Activated T-cell treated with anti-CD3 and anti-CD28 coated beads for 1 hour (primary cell): ENCODE measurements around the gene CDHR1.

Experiments used
- DNase-seq: peaks from one replicate; pipeline ENCODE4 v3.0.0-alpha.2; 2020; ENCODE audit warnings: low read depth

CDHR1 gene

DNA sequence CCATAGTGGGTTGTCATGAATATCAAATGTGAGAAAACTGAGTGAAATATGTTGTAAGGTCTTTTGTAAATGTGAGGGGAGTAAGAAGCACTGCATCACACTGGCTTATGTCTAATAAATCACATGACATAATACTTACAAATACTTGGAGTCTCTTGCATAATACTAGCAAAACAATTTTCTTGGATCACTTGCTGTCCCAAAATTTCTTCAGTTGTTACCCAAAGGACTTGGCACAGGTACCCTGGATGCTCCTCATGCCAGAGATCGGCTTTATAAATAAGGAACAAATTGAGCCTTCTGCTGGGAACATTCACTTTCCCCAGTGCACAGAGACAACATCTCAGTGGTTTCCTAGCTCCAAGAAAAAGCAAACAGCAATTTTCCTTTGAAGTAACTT is 36.0 kb downstream of the CDHR1 start:
- no peak for DNase-seq

DNA sequence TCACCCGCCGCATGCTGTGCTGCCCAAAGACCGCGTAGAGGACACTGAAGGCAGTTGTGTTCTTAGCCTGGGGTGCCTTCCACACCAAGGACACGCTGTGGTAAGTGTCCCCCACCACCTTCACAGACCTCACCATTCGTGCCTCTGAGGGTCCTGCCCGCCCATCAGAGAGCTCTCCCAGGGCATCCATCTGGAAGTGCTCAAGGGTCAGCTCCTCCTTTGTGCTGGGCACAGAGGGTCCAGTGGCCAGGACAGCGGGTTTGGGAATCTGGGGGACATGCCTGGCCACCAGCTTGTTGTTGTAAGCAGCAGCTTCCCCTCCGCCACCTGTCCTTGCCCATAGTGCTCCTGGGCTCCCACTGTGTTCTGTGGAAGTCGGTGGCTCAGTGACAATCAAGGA is 38.0 kb downstream of the CDHR1 start:
- no peak for DNase-seq

- DNase-seq = no peak
These were observed 39.6 kb downstream of the CDHR1 start for GRCh38 chr10:84233940-84234339.

GRCh38 chr10:84234479-84234878 is 40.1 kb downstream of the CDHR1 start:
- no peak for DNase-seq

GRCh38 chr10:84235096-84235495 is 40.8 kb downstream of the CDHR1 start:
- no peak for DNase-seq

GRCh38 chr10:84236807-84237198 is 42.5 kb downstream of the CDHR1 start:
- DNase-seq = no peak

DNA sequence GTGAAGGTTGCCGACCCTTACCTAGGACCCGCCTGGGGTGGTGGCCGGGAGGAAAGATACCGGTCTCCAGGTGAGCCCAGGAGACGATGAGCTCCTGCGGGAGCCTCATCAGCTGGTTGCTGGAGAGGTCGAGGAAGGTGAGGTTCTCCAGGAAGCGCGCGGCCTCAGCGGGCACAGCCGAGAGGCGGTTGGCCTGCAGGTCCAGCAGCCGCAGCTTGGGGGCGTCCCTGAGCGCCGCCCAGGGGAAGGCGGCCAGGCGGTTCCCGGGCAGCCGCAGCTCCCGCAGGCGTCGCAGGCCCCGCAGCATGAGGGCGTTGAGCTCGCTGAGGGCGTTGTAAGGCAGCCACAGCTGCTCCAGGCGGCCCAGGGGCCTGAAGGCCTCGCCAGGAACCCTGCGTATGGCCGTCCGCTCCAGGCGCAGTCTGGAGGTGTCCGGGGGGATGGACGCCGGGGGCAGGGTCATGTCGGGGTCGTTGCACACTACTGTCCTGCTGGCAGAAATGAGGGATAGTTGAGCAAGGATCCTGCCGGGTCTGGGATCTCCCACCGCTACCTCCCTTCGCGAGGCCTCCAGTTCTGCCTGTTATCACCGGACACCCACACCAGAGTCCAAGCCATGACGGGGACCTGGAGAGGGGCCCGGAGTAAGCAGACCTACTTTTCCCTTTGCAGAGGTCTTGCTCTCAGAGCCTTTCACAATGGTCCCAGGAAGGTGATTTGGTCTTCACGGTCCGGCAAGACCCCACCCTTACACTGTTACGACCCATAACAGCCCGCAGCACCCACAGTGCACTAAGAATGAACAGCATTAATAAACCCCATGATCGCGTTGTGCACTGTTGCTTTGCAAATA is 43.1 kb downstream of the CDHR1 start:
- DNase-seq = no peak

DNA sequence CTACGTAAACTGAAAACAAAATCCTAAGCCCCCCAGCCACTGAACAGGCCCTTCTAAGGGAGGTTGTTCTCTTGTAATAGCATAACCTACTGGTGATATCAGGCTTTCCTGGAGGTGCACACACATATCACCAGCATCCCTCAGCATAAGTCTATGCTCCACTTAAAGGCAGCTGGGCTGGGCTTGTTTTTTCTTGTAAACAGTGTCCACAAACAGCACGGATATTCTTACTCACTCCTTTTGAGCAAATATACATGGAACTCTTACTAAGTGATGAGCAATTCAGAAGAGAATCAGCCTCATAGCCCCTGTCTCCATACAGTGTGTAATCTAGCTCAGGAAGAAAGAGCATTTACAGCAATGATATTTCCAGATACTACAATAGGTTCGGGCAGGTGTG is 44.6 kb downstream of the CDHR1 start:
- DNase-seq = no peak

GRCh38 chr10:84241185-84241790 is 47.0 kb downstream of the CDHR1 start, which contains the start of gene LRIT1:
LRIT1 (minus strand) TSS chr10:84241546; CDS start chr10:84241439, 107 bp downstream.
- no peak for DNase-seq

DNA sequence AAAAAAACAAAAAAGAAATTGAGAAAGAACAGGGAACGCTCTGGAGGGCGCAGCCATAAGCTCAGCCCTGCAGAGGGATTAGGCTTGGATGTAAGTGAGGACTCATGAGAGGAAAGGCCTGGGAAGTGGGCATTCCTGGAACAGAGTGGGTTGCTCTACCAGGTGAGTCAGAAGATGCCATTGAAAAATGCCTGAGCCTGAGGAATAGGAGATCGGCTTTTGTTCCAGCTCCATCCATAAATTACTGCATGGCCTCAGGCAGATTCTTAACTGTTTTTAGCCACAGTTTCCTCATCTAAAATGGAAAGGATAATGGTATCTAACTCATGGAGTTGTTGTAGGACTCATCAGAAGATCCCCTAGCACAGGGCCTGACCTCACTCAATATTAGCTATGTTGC is 49.4 kb downstream of the CDHR1 start:
- DNase-seq = no peak

- no peak for DNase-seq
These were observed 50.4 kb downstream of the CDHR1 start, which contains the start of gene RGR for GRCh38 chr10:84244651-84245270. RGR (plus strand) TSS chr10:84245053; CDS start chr10:84245091, 38 bp downstream.

- no peak for DNase-seq
These were observed 53.2 kb downstream of the CDHR1 start for GRCh38 chr10:84247496-84247895.

DNA sequence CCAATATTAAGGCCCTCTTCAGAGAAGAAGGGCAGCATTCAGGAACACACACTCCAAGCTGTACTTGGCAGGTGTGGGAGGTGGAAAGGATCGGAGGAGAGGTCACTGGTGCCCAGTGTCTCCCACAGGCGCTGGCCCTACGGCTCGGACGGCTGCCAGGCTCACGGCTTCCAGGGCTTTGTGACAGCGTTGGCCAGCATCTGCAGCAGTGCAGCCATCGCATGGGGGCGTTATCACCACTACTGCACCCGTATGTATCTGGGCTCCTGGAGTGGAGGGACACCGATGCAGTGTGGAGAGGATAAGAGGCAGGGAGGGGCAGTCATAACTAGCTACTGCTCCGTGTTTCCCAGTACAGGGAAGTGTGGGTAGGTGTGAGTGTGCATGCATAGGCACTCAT is 54.5 kb downstream of the CDHR1 start:
- no peak for DNase-seq

- no peak for DNase-seq
These were observed 60.5 kb downstream of the CDHR1 start for GRCh38 chr10:84254552-84255478.

- peak; percentile 14 for DNase-seq
These were observed 62.4 kb downstream of the CDHR1 start for GRCh38 chr10:84256510-84257342.

DNA sequence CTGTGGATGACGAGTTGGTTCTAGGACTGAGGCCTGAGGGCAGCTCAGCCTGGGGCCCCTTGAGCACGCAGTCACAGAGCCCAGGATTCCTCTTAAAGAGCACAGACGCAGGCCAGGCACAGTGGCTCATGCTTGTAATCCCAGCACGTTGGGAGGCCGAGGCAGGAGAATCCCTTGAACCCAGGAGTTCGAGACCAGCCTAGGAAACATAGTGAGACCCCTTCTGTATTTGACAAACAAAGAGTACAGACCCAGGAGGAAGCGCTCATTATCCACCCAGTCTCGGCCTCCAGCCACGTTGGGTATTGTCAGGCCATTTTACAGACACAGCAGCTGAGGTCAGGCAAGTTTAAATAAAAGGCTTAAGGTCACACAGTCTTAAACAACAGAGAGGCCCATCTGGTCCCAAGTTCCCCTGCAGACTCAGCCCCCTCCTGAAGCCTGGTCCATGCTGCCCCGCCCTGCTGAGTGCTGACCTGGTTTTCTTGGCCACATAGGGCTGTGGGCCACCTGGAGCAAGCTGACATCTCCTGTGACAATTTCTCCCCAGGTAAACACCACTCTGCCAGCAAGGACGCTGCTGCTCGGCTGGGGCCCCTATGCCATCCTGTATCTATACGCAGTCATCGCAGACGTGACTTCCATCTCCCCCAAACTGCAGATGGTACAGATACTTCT is 63.1 kb downstream of the CDHR1 start:
- DNase-seq = no peak

DNA sequence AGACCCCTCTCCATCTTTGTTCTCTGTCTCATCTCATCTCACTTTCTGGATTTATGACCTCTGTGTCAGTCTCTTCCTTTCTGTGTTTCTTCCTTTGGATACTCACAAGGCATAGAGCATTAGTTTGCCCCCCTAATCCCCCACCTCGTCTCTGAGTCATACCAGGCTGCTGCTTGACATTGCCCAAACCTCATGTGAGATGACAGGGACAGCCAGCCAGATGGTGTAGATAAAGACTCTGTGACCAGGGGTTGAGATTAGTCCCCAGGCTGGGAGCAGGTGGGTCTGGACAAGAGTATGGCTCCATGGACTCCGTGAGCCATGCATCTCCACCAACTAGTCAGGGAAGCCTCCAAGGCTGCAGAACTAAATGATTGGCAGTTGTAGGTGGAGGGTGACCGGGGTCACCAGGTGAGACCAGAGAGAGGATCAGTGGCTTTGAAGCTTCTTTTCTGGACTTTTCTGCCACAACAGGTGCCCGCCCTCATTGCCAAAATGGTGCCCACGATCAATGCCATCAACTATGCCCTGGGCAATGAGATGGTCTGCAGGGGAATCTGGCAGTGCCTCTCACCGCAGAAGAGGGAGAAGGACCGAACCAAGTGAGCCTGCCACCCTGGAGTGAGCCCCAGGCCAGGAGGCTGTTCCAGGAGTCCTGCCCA is 63.8 kb downstream of the CDHR1 start:
- DNase-seq = no peak

DNA sequence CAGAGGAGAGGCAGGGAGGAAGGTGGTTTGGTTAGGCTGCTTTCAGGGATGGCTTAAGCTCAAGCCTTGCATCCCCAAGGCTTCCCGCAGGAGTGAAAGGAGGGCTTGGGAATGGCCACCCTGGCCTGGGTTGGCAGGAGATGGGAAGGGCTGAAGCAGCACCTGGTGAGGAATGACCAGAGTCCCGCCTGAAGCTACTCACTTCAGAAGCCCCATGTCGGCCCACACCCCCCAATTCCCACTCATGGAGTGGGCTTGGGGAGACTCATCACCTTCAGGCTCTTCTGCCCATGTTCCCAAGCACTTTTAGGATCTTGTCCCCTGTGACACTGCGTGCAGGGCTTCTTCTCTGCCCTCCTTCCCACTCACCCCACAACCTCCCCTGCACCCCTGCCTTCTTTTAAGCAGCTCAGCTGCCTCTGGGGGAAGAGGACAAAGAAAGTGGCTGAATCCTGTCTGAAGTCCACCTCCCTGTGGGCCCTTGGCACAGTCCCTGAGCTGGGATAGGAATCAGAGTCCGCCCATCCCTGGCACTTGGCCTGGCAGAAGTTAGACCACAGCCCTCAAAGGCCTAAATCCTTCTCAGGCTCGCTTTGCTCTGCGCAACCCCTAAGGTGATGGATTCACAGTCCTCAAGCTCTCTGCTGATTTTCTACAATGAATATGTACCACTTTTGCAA is 67.0 kb downstream of the CDHR1 start:
- no peak for DNase-seq
